GM21515 (cell line): ENCODE results near the gene CFAP46.

Experiments
- ATAC-seq: cut with Tn5 transposase; IDR thresholded peaks from one replicate; pipeline ENCODE4 v1.9.1; 2021; ENCODE audit not compliant: unreplicated experiment

Gene CFAP46

DNA sequence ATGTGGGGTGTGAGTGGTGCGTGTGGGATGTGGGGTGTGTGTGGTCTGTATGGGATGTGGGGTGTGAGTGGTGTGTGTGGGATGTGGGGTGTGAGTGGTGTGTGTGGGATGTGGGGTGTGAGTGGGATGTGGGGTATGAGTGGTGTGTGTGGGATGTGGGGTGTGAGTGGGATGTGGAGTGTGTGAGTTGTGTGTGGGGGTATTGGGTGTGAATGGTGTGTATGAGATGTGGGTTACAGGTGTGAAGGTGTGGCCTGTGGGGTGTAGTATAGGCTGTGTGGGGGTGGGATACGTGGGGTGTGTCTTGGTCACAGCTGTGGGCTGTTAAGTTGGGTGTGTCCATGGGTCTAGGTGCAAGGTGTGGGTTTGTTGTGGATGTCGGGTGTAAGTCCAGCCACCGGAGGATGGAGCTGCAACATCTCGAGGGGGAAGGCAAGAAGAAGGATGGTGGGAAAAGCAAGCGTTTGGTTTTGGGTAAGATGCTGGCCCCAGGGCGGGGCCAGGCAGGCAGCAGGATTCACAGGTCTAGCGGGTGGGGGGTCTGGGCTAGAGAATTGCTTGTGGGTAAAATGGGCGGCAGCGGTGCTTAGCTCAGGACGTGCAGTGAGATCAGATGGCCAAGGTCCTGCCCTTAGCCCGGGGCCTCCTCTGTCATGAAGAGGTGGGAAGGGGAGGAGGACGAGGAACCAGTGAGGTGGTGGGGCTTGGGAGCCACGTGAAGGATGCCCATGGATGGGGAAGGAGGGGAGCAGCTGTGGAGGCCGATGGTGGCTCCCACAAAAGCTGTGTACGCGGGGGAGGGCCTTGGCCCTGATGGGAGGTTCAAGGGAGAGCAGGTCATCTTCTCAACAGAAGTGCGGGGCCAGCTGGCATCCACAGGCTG lies 60.1 kb downstream of the CFAP46 start:
- no peak for ATAC-seq

DNA sequence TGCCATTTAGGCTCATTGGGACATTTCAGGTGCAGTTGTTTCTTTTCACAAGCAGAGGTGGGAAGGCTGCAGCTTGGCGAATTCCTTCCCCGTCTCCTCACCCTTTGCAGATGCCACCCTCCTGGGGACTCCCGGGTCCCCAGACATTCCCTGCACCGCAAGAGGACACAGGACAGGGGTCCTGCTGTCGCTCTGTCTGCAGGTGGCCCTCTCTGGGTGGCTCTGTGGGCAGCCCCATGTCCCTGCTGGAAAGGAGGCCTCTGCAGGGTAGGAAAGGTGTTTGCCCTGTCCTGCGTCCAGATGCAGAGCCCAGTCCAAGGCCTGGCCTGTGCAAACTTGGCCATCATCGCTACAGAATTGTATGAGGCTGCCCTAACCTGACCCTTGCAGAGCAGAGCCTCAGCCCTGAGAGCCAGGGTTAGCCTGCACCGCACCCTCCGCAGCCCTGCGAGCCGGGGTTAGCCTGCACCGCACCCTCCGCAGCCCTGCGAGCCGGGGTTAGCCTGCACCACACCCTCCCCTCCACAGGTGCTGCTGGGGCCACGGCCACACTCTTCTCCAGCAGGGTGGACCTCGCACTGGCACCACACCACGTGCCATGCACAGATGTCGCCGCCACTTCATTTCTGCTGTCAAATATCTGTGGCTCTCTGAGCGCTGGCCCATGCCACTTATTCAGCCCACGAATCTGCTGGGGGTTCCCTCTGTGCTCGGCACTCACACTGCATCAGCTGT lies 61.0 kb downstream of the CFAP46 start:
- ATAC-seq = no peak

DNA sequence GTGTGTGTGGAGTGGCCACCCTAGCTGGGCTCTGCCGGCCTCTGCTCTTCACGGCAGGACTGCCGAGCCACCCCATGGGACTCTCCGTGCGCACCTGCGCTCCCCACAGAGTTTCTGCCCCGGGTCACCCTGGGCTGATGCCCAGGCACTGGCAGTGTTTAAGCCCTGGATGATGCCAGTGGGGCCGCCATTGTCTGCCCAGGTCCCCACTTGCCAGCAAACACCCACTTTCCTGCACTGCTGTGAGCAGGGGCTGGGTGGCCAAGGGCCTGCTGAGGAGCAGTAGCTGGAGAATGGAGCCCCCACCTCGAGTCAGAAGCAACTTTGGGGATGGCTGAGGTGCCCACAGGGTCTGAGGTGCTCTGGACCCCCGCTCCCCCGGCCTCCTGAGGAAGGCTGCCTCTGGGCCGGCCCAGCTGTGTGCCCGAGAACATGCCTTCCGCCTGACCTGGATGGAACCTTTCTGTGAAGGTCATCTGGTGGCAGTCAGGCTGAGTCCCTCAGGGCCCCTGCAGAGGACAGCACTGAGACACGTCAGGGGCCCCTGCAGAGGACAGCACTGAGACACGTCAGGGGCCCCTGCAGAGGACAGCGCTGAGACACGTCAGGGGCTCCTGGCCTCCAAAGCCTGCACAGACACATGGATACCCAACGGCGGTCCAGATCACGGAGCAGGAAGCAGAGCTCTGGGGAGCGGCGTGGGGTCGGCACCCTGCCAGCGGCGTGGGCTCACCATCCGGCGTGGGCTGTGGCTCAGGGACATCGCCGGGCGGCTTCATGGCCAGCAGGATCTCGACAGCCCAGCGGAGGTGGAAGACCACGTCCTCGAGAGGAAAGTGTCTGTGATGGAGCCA lies 62.0 kb downstream of the CFAP46 start:
- ATAC-seq = no peak

DNA sequence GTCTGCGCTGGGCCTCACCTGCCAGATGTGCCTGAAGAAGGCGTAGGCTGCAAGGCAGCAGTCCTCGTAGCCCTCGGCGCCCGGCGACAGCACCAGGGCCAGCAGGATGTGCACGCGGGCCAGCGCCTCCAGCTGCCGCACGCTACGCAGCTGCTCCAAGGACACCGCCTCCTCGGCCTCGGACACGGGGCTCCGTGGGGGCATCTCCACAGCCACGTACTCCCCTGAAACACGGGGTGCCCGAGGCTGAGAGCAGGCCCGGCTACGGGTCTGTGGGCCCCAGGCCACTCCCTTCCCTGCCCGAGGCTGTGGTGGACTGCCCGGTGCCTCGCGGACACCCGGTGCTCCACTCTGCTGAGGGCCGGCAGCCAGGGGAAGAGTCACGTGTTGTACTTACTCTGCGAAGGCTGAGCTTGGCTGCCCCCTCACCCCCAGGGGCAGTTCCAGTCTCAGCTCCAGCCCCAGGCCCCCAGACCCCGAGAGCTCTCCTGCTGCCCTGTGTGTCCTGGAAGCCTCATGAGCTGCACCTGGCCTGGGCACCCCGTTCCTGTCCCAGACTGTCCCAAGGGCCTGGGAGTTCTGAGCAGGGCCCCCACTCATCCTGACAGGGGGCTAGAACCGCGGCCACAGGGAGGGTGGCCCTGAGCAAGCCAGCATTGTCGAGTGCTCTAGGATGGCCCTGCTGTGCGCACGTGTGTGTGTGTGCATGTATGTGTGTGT lies 62.8 kb downstream of the CFAP46 start:
- ATAC-seq = no peak

- no peak for ATAC-seq
These were observed 63.5 kb downstream of the CFAP46 start for GRCh38 chr10:132878730-132879407.

- ATAC-seq = no peak
These were observed 64.2 kb downstream of the CFAP46 start for GRCh38 chr10:132878091-132878729.

DNA sequence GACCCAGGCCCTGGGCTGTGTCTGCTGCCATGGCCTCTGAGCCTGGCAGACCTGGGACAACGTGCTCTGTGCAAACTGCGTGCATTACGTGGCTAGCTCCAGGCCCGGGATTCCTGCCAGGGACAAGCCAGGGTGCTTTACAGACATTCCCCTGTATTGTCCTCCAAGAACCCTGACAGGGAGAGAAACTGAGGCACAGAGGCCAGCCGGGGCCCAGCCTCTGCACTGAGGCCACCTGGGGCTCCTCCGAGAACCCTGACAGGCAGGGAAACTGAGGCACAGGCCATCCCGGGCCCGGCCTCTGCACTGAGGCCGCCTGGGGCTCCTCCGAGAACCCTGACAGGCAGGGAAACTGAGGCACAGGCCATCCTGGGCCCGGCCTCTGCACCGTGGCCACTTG lies 64.9 kb downstream of the CFAP46 start:
- ATAC-seq = no peak

DNA sequence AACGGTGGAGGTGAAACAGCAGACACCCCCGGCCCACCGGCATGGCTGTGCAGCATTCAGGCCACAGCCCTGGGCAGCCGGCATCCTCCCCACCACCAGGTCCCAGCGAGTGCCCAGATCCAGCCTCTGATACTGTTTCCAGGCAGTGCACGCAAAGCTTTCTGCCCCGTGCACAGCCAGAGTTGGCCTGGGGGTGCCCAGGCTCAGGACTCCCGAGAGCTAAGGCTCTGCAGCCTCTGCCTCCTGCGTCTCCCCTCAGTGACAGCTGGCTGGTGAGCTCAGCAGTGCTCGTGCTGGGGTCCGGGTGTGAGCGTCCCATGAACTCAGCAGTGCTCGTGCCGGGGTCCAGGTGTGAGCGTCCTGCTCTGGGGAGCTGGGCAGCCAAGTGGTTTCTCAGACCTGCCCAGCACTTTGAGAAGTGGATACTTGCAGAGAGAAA lies 65.4 kb downstream of the CFAP46 start:
- ATAC-seq = no peak

- ATAC-seq = no peak
These were observed 66.1 kb downstream of the CFAP46 start for GRCh38 chr10:132876131-132876860.

GRCh38 chr10:132875435-132875834 lies 66.9 kb downstream of the CFAP46 start:
- ATAC-seq = no peak

DNA sequence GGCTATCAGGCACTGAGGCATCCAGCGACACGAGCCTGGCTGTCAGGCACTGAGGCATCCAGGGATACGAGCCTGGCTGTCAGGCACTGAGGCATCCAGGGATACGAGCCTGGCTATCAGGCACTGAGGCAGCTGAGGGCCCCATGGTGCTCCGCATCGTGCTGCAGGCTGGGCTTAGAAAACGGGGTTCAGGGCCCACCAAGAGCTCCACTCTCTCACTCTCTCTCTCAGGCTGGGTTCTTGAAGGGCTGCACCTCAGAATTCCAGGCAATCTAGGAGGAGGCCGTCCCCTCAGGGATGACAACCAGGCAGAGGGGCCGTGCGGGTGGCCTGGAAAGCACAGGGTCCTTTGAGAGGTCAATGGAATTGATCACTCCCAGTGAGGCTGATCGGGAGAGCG lies 69.0 kb downstream of the CFAP46 start:
- ATAC-seq = no peak

DNA sequence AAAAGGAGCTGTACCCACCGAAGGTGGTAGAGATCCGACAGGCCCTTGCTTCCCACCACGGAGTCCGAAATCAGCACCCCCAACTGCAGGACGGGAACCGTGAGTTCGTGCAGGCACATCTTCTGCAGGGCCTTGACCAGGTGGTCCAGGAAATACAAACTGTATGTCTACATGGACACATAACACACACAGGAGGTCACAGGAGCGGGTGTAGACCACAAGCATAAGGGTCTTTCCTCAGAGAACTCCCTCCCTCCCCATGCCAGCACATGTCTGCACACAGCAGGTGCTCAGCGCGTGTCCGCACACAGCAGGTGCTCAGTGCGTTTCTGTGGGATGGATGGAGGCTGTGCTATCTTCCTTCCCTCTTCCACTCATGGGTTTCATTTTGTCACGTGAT lies 69.7 kb downstream of the CFAP46 start:
- ATAC-seq = no peak

DNA sequence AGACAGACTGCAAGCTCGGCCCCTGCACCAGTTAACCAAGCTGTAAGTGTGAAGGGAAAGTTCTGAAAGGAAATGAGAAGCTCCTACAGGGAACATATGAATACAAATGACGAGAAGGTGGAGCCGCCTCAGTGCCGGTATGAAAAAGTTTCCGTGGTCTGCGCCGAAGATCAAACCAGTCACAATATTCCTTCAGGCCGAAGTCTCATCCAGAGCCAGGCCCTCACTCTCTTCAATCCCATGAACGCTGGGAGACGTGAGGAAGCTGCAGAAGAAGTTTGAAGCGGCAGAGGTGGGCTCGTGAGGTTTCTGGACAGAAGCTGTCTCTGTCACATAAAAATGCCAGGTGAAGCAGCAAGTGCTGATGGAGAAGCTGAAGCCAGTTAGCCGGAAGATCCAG lies 71.9 kb downstream of the CFAP46 start:
- ATAC-seq = no peak

DNA sequence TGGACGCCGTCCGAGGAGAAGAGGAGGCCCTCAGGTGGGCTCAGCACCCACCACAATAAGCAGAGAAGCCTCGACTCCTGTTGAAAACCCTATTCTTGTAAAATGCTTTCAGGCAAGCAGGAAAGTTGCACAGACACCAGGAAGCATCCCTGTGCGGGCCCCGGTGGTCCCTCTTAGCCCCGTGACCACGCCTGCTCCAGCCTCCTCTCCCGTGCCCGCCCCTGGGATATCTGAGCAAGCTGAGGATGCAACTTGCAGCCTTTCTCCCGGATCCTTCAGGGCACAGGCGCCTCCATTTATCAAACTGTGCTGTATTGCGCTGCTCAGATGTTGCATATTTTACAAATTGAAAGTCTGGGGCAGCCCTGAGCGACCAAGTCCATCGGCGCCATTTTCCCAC lies 72.7 kb downstream of the CFAP46 start:
- no peak for ATAC-seq

GRCh38 chr10:132868995-132869394 lies 73.4 kb downstream of the CFAP46 start:
- ATAC-seq = no peak

GRCh38 chr10:132867801-132868644 lies 74.3 kb downstream of the CFAP46 start:
- ATAC-seq = no peak

DNA sequence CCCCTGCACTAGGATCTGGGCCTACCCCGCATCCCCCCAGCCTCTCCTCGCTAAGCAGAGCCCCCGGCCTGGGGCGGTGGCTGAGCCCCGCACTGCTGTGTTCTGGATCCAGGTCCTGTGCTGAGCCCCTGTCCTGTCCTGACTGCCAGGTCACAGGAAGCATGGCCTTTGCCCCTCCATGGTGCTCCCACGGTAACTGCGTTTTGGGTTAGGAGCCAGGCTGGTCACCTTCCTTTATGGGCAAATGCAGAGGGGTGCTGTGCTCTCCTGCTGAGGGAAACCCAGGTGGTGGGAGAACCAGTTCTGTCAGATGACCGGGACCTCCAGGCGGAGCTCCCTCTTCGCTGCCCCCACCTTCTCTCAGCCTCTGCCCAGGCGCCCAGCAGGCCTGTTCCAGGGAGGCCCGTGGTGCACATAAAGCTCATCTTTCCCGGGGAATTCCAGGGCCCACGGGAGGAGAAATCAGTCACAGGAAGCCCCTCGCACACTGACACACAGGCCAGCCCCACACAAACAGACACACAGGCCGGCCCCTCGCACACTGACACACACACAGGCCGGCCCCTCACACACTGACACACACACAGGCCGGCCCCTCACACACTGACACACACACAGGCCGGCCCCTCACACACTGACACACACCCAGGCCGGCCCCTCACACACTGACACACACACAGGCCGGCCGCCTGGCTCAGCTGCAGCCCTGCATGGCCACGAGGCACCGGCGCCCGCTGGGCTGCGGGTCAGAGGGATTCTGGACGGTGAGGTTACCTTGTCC lies 75.6 kb downstream of the CFAP46 start:
- no peak for ATAC-seq
